ENCODE measurements around the gene PRKCZ. TPM values are rescaled to one million over a fixed set of nuclear protein-coding genes. Genes with fewer than 3 reads are reported as not detected.

Gene PRKCZ
- total RNA-seq, 1 donor from 2014 or later = 33.4 TPM

- Histone ChIP-seq H3K27ac (no peak overlapping the region), H3K36me3 (no peaks in the 10 kb centered on the region), H3K79me2 (ENCODE audit: low read depth) (peaks cover 42% of the 10 kb centered on the region), H3K9me3 (ENCODE audit: low read depth) (no peaks in the 10 kb centered on the region), H3K9ac (peak overlapping the region; percentile 22), H4K20me1 (ENCODE audit: low read depth) (peaks cover 40% of the 10 kb centered on the region), H3K27me3 (peaks cover 46% of the 10 kb centered on the region), H3K4me3 (peak overlapping the region; percentile 97), H3K4me1 (peaks cover 18% of the 10 kb centered on the region), H3K4me2 (peak overlapping the region; percentile 94), H3F3A (ENCODE audit: low read depth) (peaks cover 21% of the 10 kb centered on the region), H2AFZ (replicated peaks) (no peak overlapping the region)
- no peak overlapping the region for H3K4me3 Mint-ChIP-seq
- H3K36me3 Mint-ChIP-seq = no peaks in the 10 kb centered on the region
- H3K4me1 Mint-ChIP-seq = peaks cover 13% of the 10 kb centered on the region
- H3K27me3 Mint-ChIP-seq (ENCODE audit: insufficient read depth, low read depth) = peaks cover 49% of the 10 kb centered on the region
- TF ChIP-seq EZH2 (IDR thresholded peaks at IDR 0.05) (no peak), EZH2phosphoT487 (IDR thresholded peaks at IDR 0.05) (no peak), CTCF (IDR thresholded peaks at IDR 0.05) (no peak)
- H3K27ac Mint-ChIP-seq = no peak overlapping the region
- H3K9me3 Mint-ChIP-seq = no peaks in the 10 kb centered on the region
- no peak for DNase-seq (ENCODE audit: low spot score)
These were observed 216 bp downstream of the PRKCZ start for GRCh38 chr1:2050461-2050792.

GRCh38 chr1:2050793-2051682, 827 bp downstream of the PRKCZ start:
- H3K9me3 Mint-ChIP-seq = no peaks in the 10 kb centered on the region
- peaks cover 41% of the 10 kb centered on the region for H3K27me3 ChIP-seq
- H3K9ac ChIP-seq = peak overlapping the region; percentile 22
- DNase-seq (ENCODE audit: low spot score) = peak; percentile 57
- peaks cover 42% of the 10 kb centered on the region for H3K79me2 ChIP-seq (ENCODE audit: low read depth)
- TF ChIP-seq CTCF (IDR thresholded peaks at IDR 0.05) (no peak), EZH2phosphoT487 (IDR thresholded peaks at IDR 0.05) (peak; percentile 45)
- no peak overlapping the region for H3K27ac Mint-ChIP-seq
- H4K20me1 ChIP-seq (ENCODE audit: low read depth) = peaks cover 44% of the 10 kb centered on the region
- H3K4me3 ChIP-seq = peak overlapping the region; percentile 97
- H3K36me3 ChIP-seq = no peaks in the 10 kb centered on the region
- peaks cover 18% of the 10 kb centered on the region for H3K4me1 ChIP-seq
- H2AFZ ChIP-seq (replicated peaks) = no peak overlapping the region
- peaks cover 21% of the 10 kb centered on the region for H3F3A ChIP-seq (ENCODE audit: low read depth)
- H3K4me2 ChIP-seq = peak overlapping the region; percentile 94
- peaks cover 8% of the 10 kb centered on the region for H3K4me1 Mint-ChIP-seq
- H3K4me3 Mint-ChIP-seq = peak overlapping the region; percentile 78
- no peaks in the 10 kb centered on the region for H3K9me3 ChIP-seq (ENCODE audit: low read depth)
- no peaks in the 10 kb centered on the region for H3K36me3 Mint-ChIP-seq
- peaks cover 44% of the 10 kb centered on the region for H3K27me3 Mint-ChIP-seq (ENCODE audit: insufficient read depth, low read depth)
- no peak overlapping the region for H3K27ac ChIP-seq

GRCh38 chr1:2052054-2052679, 2.0 kb downstream of the PRKCZ start:
- no peaks in the 10 kb centered on the region for H3K36me3 ChIP-seq
- Mint-ChIP-seq H3K36me3 (no peaks in the 10 kb centered on the region), H3K27ac (no peak overlapping the region), H3K4me3 (peak overlapping the region; percentile 78), H3K27me3 (ENCODE audit: insufficient read depth, low read depth) (peaks cover 38% of the 10 kb centered on the region), H3K9me3 (no peaks in the 10 kb centered on the region), H3K4me1 (peaks cover 8% of the 10 kb centered on the region)
- H3K27ac ChIP-seq = no peak overlapping the region
- no peak overlapping the region for H3K4me3 ChIP-seq
- no peak overlapping the region for H3K9ac ChIP-seq
- H3K4me2 ChIP-seq = peak overlapping the region; percentile 94
- H3F3A ChIP-seq (ENCODE audit: low read depth) = peaks cover 19% of the 10 kb centered on the region
- no peak overlapping the region for H2AFZ ChIP-seq (replicated peaks)
- H3K9me3 ChIP-seq (ENCODE audit: low read depth) = no peaks in the 10 kb centered on the region
- no peak for TF ChIP-seq CTCF (IDR thresholded peaks at IDR 0.05)
- TF ChIP-seq EZH2phosphoT487 (IDR thresholded peaks at IDR 0.05) = no peak
- TF ChIP-seq EZH2 (IDR thresholded peaks at IDR 0.05) = no peak
- peaks cover 42% of the 10 kb centered on the region for H3K79me2 ChIP-seq (ENCODE audit: low read depth)
- H3K27me3 ChIP-seq = peaks cover 34% of the 10 kb centered on the region
- H3K4me1 ChIP-seq = peaks cover 11% of the 10 kb centered on the region
- no peak for DNase-seq (ENCODE audit: low spot score)
- H4K20me1 ChIP-seq (ENCODE audit: low read depth) = peaks cover 46% of the 10 kb centered on the region

Data from neural progenitor cell (in vitro differentiated cells).